NCI-H345 treated with DMSO at 0.1 percent for 48 hours (cell line): ENCODE measurements around the gene GAPDH.
A peak's percentile ranks its signal among the peaks of the same experiment; 100 is the strongest.
"Not testable (repeated sequence)": the region's sequence is repeated elsewhere in the genome, so short reads cannot be mapped to it uniquely, and the experiment has no call there.

Source experiments
- DNase-seq: peaks from one replicate; lab custom pipeline; 2025; ENCODE audit not compliant: unreplicated experiment; lab: John Stamatoyannopoulos, UW

The GAPDH gene

GRCh38 chr12:6533923-6534694 lies at the start of gene GAPDH:
Gene GAPDH (plus strand): TSS chr12:6534517. CDS start chr12:6534833, 316 bp downstream.
- peak; percentile 94 for DNase-seq

GRCh38 chr12:6488240-6488639 lies 46.1 kb upstream of the GAPDH start:
- DNase-seq: no peak

GRCh38 chr12:6489449-6489848 lies 44.9 kb upstream of the GAPDH start:
- DNase-seq: no peak

DNA sequence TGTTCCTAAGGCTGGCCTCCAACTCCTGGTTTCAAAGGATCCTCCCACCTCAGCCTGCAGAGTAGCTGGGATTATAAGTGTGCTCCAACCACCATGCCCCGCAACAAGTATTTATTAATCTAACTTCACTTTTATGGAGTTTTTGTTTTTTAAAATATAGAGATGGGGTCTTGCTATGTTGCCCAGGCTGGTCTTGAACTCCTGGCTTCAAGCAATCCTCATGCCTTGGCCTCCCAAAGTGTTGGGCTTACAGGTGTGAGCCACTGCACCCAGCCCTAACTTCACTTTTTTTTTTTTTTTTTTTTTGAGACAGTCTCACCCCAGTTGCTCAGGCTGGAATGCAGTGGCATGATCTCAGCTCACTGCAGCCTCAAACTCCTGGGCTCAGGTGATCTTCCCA lies 43.6 kb upstream of the GAPDH start:
- DNase-seq: not testable (repeated sequence)

GRCh38 chr12:6492838-6493496 lies 41.4 kb upstream of the GAPDH start, which contains the start of gene MRPL51:
Gene MRPL51 (minus strand): TSS chr12:6493262. CDS start chr12:6493136, 126 bp downstream.
- peak; percentile 89 for DNase-seq

DNA sequence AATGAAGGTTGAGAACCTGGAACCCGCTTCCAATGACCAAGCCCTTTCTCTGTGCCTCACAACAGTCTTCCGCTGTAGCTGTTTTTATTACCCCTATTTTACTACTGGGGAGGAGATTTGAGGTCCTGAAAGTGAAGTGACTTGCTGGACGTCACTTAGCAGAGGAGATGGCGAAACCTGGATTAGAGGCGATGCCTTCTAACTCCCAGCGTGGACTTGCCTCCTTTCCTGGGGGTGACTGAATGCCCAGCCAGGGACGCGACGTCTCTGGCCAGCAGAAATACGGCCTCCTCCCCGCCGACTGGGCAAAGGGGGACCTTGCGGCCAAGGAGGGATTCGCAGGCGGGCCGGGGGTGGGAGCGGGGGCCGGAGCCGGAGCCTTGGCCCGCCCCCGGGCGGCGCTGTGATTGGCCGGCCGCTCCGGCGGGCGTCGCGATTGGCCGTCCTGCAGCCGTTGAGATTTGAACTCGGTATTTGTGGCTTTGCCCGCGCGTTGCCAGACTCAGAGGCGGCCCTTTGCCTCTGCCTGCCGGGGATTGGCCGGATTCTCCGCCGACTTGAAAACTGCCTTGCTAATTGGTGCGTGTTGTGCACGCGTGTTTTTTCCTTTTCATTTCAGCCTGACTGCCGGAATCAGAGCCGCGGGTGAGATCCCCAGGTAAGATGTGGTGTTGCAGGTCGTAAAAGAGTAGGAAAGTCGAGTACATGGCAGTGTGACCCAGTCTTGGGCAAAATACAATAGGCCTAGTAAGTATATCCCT lies 40.6 kb upstream of the GAPDH start, which contains the start of gene NCAPD2:
Gene NCAPD2, plus strand, starts transcription at position 606 of the 761 bp plus-strand sequence. CDS start 997 bp downstream, outside the sequence.
- peak; percentile 96 for DNase-seq

DNA sequence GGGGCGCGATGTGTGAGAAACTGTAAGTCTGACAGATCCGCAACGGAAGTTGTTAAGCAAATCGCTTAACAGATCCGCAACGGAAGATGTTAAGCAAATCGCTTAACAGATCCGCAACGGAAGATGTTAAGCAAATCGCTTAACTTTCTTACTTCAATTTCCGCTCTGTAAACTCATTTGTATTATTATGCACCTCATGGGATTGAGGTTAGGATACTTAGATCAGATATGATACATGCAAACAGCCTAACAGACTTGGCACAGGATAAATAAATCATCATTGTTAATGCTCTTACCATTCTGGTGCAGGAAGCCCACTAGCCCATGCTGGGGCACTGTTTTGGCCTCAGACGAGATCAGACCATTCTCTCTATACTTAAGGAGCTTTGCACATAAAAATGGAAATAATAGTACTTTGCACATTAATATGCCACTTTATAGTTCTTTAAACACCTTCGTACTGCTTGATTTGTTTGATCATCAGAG lies 40.0 kb upstream of the GAPDH start:
- no peak for DNase-seq

GRCh38 chr12:6494968-6495367 lies 39.3 kb upstream of the GAPDH start:
- DNase-seq: no peak

GRCh38 chr12:6497291-6497690 lies 37.0 kb upstream of the GAPDH start:
- not testable (repeated sequence) for DNase-seq

GRCh38 chr12:6500466-6500865 lies 33.9 kb upstream of the GAPDH start:
- DNase-seq: no peak

DNA sequence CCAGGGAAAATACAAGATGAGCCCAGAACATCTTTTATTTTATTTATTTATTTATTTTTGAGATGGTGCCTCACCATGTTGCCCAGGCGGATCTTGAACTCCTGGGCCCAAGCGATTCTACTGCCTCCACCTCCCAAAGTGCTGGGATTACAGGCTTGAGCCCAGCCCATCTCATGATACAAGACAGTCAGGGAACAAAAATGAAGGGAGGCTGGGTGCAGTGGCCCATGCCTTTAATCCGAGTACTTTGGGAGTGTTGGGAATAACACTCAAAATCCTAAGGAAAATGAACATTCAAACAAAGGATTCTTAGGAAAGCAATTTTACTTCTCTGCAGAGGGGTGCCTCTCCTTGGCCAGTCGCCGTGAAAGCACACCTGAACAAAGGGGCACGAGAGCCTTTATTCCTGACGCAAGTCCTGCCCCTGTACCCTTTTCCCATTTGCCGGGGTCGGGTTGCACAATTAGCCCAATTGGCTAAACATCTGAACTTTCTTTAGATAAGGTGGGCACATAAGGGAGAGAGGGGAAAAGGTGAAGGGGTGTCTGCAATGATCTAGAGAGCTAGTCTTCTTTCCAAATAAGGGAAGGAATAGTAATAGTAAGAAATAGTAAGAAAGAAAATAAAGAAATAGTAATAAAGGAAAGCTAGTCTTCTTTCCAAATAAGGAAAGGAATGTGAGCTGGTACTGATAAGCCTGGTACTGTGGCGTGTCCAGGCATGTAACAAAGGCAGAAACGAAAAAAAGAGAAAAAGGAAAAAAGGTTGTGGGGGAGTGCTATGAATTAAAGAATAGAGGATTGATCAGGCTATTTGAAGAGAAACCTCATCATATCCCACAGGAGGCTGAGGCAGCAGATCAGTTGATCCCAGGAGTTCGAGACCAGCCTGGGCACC lies 27.0 kb upstream of the GAPDH start:
- no peak for DNase-seq

DNA sequence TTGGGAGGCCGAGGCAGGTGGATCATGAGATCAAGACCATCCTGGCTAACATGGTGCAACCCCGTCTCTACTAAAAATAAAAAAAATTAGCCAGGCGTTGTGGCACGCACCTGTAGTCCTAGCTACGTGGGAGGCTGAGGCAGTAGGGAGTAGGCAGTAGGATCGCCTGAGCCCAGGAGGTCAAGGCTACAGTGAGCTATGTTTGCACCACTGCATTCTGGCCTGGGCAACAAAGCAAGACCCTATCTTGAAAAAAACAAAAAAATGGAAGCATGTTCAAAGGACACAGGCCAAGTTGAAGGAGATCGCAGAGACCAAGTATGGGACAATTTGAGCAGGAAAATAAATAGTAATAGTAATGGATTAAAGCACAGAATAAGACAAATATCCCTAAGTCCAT lies 26.2 kb upstream of the GAPDH start:
- DNase-seq: no peak

DNA sequence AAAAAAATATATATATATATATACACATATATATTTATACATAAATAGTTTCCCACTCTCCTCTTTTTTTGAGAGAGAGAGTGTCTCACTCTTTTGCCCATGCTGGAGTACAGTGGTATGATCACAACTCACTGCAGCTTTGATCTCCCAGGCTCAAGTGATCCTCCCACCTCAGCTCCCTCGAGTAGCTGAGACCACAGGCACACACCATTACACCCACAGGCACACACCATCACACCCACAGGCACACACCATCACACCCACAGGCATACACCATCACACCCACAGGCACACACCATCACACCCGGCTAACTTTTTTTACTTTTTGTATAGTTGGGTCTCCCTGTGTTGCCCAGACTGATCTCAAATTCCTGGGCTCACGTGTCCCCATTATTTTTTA lies 14.1 kb upstream of the GAPDH start:
- no peak for DNase-seq

GRCh38 chr12:6522193-6522592 lies 12.1 kb upstream of the GAPDH start:
- DNase-seq: no peak

GRCh38 chr12:6523708-6524107 lies 10.6 kb upstream of the GAPDH start:
- DNase-seq: no peak

- no peak for DNase-seq
Observed at GRCh38 chr12:6524648-6525047, 9.7 kb upstream of the GAPDH start.

DNA sequence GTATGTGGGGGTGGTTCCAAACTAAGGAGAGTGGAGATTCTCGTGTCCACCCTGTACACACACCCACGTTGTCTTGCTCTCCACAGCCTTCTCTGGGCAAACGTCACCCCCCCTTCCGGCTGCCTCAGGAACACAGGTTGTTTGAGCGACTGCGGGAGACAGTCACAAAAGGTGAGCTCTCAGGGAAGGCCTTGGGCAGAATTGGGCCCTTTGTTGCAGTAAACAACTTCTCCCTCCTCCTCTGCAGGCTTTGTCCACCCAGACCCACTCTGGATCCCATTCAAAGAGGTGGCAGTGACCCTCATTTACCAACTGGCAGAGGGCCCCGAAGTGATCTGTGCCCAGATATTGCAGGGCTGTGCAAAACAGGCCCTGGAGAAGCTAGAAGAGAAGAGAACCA lies 8.1 kb upstream of the GAPDH start:
- DNase-seq: no peak

GRCh38 chr12:6526766-6527525 lies 7.4 kb upstream of the GAPDH start:
- DNase-seq: no peak

DNA sequence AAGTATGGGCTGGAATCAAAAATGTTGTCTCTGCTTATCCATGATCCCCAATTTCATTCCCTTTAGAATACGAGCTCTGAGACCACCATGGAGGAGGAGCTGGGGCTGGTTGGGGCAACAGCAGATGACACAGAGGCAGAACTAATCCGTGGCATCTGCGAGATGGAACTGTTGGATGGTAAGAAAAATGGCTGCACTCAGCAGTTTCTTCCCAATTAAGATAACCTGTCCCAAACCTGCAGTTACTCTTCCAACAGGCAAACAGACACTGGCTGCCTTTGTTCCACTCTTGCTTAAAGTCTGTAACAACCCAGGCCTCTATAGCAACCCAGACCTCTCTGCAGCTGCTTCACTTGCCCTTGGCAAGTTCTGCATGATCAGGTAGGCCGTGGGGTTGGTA lies 6.6 kb upstream of the GAPDH start:
- no peak for DNase-seq
